OCI-LY3 (cell line): Measurements from ENCODE around the gene ADPGK.
"Not testable (repeated sequence)": the region's sequence is repeated elsewhere in the genome, so short reads cannot be mapped to it uniquely, and the experiment has no call there.

Source experiments
- H2AFZ ChIP-seq: fragments of 200-600, 300-600 bp; shearing (Covaris generic); 2 replicates; pipeline ENCODE4 v1.6.0; 2014; ENCODE audit warnings: antibody characterized with exemption, low read depth, low read length
- H3K27ac ChIP-seq: fragments of 200-600, 300-600 bp; sonication (generic); 2 replicates; pipeline ENCODE4 v1.5.1; 2014; ENCODE audit warnings: mild to moderate bottlenecking, low read length, moderate library complexity, mixed read lengths
- H3K27me3 ChIP-seq: fragments of 200-600, 300-600 bp; sonication (generic); 2 replicates; pipeline ENCODE4 v1.6.1; 2014; ENCODE audit warnings: low read depth, low read length, mixed read lengths
- H3K36me3 ChIP-seq: fragments of 200-600, 300-600 bp; sonication (generic); replicated peaks from 2 replicates; pipeline ENCODE3; 2014; ENCODE audit warnings: low read depth, low read length, mixed read lengths
- H3K4me1 ChIP-seq: fragments of 300-600, 200-600 bp; sonication (generic); 2 replicates; pipeline ENCODE4 v1.6.1; 2014; ENCODE audit warnings: low read length, mixed read lengths
- H3K4me2 ChIP-seq: fragments of 200-600, 300-600 bp; sonication (generic); 2 replicates; pipeline ENCODE4 v1.6.1; 2014; ENCODE audit warnings: low read length, mixed read lengths
- H3K4me3 ChIP-seq: fragments of 300-600, 200-600 bp; sonication (generic); 2 replicates; pipeline ENCODE4 v1.5.1; 2014; ENCODE audit warnings: antibody characterized with exemption, mild to moderate bottlenecking, low read length, moderate library complexity
- H3K79me2 ChIP-seq: fragments of 300-600, 200-600 bp; shearing (Covaris generic); 2 replicates; pipeline ENCODE4 v1.6.1; 2014; ENCODE audit warnings: mild to moderate bottlenecking, low read length, mixed read lengths
- H3K9ac ChIP-seq: fragments of 300-600, 200-600 bp; shearing (Covaris generic); 2 replicates; pipeline ENCODE4 v1.6.0; 2014; ENCODE audit warnings: mild to moderate bottlenecking, low read length, moderate library complexity
- H3K9me3 ChIP-seq: fragments of 200-600, 300-600 bp; shearing (Covaris generic); 2 replicates; pipeline ENCODE4 v1.6.1; 2014; ENCODE audit warnings: low read length, mixed read lengths; ENCODE audit not compliant: insufficient read depth
- H4K20me1 ChIP-seq: fragments of 200-600, 300-600 bp; sonication (generic); 2 replicates; pipeline ENCODE4 v1.6.1; 2016; ENCODE audit warnings: low read length, mixed read lengths; ENCODE audit not compliant: insufficient read depth
- EZH2phosphoT487 ChIP-seq: fragments of 200-600 bp; shearing (Covaris generic); IDR thresholded peaks from 2 replicates; pipeline ENCODE4 v1.6.1; 2018; ENCODE audit warnings: antibody characterized with exemption, mixed run types, low read depth
- TF ChIP-seq, protein P1 (sequence below): fragments of 200-600, 300-600 bp; sonication (generic); IDR thresholded peaks from 2 replicates; pipeline ENCODE4 v1.5.1; 2014; ENCODE audit warnings: antibody characterized with exemption, low read length, low read depth

Gene ADPGK

DNA sequence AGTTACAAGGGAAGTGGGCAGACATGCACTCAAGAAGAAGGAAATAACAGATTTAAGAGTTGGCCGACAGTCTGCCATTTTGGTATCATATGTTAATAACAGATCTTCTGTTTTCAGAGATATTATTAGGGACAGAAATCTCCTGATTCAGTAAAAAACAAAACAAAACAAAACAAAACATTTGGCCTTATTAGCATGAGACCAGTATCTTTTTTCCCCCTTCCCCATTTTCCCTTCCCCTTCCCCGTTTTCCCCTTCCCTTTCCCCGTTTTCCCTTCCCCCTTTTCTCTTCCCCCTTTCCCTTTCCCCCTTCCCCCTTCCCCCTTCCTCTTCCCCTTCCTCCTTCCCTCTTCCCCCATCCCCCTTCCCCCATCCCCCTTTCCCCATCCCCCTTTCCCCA, 58.1 kb downstream of the ADPGK start:
- Histone ChIP-seq H4K20me1 (no peaks in the 10 kb centered on the region), H3K4me3 (no peak overlapping the region), H2AFZ (no peak overlapping the region), H3K4me1 (no peaks in the 10 kb centered on the region), H3K9ac (no peak overlapping the region), H3K36me3 (no peaks in the 10 kb centered on the region), H3K4me2 (no peak overlapping the region), H3K27ac (no peak overlapping the region), H3K9me3 (no peaks in the 10 kb centered on the region), H3K27me3 (no peaks in the 10 kb centered on the region), H3K79me2 (no peaks in the 10 kb centered on the region)
- no peak for TF ChIP-seq EZH2phosphoT487
- TF ChIP-seq, protein P1, sequence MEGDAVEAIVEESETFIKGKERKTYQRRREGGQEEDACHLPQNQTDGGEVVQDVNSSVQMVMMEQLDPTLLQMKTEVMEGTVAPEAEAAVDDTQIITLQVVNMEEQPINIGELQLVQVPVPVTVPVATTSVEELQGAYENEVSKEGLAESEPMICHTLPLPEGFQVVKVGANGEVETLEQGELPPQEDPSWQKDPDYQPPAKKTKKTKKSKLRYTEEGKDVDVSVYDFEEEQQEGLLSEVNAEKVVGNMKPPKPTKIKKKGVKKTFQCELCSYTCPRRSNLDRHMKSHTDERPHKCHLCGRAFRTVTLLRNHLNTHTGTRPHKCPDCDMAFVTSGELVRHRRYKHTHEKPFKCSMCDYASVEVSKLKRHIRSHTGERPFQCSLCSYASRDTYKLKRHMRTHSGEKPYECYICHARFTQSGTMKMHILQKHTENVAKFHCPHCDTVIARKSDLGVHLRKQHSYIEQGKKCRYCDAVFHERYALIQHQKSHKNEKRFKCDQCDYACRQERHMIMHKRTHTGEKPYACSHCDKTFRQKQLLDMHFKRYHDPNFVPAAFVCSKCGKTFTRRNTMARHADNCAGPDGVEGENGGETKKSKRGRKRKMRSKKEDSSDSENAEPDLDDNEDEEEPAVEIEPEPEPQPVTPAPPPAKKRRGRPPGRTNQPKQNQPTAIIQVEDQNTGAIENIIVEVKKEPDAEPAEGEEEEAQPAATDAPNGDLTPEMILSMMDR, result no peak

DNA sequence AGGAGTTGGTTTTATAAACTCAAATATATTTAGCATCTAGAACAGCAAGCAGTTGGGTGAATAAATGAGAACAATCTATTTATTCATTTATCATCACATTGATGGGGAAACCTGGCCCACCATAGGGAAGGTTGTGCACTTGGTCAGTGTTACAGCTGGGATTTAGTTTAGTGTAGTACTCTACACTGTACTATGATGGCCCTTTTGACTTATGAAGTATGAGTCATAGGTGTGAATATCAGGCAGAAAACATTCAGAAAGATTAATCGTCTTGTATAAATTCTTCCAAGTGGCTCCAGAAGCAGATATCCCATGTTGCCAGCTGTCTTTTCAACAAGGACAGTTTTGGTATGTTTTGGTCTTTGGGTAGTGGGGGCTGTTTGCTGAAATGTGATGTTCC, 59.5 kb downstream of the ADPGK start:
- no peaks in the 10 kb centered on the region for H3K79me2 ChIP-seq
- no peaks in the 10 kb centered on the region for H3K4me1 ChIP-seq
- H3K36me3 ChIP-seq, result no peaks in the 10 kb centered on the region
- TF ChIP-seq, protein P1, result no peak
- TF ChIP-seq EZH2phosphoT487, result no peak
- H2AFZ ChIP-seq, result no peak overlapping the region
- H3K27ac ChIP-seq, result no peak overlapping the region
- H3K27me3 ChIP-seq, result no peaks in the 10 kb centered on the region
- H3K4me2 ChIP-seq, result no peak overlapping the region
- H3K9me3 ChIP-seq, result no peaks in the 10 kb centered on the region
- no peaks in the 10 kb centered on the region for H4K20me1 ChIP-seq
- no peak overlapping the region for H3K9ac ChIP-seq
- H3K4me3 ChIP-seq, result no peak overlapping the region

DNA sequence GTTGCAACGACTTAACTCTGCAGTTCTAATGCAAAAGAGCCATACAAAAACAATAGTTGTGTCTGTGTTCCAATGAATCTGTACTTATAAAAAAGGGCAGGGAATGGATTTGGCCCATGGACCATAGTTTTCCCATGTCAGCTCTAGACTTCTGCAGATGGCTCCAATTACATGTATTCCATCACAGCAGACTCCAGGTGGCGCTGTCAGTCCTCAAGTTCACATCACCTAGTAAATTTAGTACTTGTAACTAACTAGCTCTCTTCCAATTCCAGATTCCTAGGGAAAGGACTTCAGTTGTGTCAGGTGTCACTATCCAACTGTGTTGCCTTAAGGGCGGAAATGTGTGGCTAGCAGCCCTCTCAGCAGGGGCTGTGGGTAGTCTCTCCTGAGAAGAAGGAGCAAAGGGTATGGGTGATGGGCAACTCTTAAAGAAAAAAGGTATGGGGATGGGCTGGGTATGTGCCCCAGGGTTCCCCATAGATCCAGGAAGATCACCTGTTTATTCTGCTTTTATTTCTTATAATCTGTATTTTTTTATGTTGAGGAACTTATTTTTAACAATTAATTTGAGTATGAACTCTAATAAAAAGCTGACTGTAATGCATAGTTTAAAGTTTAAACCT, 61.4 kb downstream of the ADPGK start:
- no peaks in the 10 kb centered on the region for H3K4me1 ChIP-seq
- H2AFZ ChIP-seq, result no peak overlapping the region
- no peaks in the 10 kb centered on the region for H3K9me3 ChIP-seq
- TF ChIP-seq EZH2phosphoT487, result no peak
- TF ChIP-seq, protein P1, result peak; percentile 97
- no peaks in the 10 kb centered on the region for H4K20me1 ChIP-seq
- H3K79me2 ChIP-seq, result no peaks in the 10 kb centered on the region
- no peak overlapping the region for H3K27ac ChIP-seq
- no peaks in the 10 kb centered on the region for H3K27me3 ChIP-seq
- H3K36me3 ChIP-seq, result no peaks in the 10 kb centered on the region
- no peak overlapping the region for H3K4me2 ChIP-seq
- no peak overlapping the region for H3K9ac ChIP-seq
- no peak overlapping the region for H3K4me3 ChIP-seq

DNA sequence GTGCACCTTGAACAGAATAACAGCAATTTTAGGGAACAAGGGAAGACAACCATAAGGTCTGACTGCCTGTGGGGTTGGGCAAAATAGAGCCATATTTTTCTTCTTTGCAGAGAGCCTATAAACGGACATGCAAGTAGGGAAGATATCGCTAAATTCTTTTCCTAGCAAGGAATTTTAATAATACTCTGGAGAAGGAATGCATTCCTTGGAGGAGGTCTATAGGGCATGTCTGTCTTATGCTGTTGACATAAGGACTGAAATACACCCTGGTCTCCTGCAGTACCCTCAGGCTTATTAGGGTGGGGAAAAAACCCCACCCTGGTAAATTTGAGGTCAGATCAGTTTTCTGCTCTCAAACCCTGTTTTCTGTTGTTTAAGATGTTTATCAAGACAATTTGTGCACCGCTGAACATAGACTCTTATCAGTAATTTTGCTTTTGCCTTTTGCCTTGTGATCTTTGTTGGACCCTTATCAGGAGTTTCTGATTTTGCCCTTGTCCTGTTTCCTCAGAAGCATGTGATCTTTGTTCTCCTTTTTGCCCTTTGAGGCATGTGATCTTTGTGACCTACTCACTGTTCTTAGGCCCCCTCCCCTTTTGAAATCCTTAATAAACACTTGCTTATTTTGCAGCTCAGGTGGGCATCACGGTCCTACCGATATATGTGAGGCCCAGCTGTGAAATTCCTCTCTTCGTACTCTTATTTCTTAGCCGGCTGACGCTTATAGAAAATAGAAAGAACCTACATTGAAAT, 74.8 kb downstream of the ADPGK start:
- not testable (repeated sequence) for H3K79me2 ChIP-seq, H3K36me3 ChIP-seq, H3K4me1 ChIP-seq, H3K27ac ChIP-seq, H2AFZ ChIP-seq, H3K27me3 ChIP-seq, H4K20me1 ChIP-seq, H3K4me2 ChIP-seq, H3K4me3 ChIP-seq, H3K9ac ChIP-seq, H3K9me3 ChIP-seq
